Glomerular visceral epithelial cell (primary cell): ENCODE results near the gene NUP54.

ENCODE experiments used
- DNase-seq: peaks from one replicate; pipeline ENCODE4 v3.0.0-alpha.2; 2016; ENCODE audit errors: extremely low spot score

Gene NUP54

GRCh38 chr4:76144546-76144945, 3.7 kb downstream of the NUP54 start:
- DNase-seq: no peak

GRCh38 chr4:76141241-76141640, 7.0 kb downstream of the NUP54 start:
- DNase-seq: no peak

DNA sequence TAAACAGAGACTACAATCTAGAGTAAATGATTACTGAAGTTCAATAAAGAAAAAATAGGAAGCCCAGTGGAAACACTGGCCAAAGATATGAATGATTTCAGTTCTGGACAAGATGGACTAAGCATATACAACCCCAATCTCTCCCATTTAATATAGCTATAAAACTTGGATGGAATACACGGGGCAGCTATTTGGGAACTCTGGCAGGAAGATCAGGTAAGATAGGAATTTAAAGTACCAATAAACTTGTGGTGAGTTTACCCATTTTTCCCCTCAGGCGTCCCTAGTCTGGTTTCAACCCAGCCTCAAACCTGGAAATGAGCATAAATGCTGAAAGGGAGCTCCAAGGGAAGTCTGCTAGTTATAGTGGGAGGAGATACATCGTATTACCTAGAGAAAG, 20.4 kb downstream of the NUP54 start:
- DNase-seq: no peak

- no peak for DNase-seq
Measured at GRCh38 chr4:76125816-76126215, 22.4 kb downstream of the NUP54 start.

- no peak for DNase-seq
Measured at GRCh38 chr4:76120199-76120598, 28.0 kb downstream of the NUP54 start.

GRCh38 chr4:76117536-76117935, 30.7 kb downstream of the NUP54 start:
- DNase-seq: no peak

GRCh38 chr4:76116821-76117220, 31.4 kb downstream of the NUP54 start:
- no peak for DNase-seq

DNA sequence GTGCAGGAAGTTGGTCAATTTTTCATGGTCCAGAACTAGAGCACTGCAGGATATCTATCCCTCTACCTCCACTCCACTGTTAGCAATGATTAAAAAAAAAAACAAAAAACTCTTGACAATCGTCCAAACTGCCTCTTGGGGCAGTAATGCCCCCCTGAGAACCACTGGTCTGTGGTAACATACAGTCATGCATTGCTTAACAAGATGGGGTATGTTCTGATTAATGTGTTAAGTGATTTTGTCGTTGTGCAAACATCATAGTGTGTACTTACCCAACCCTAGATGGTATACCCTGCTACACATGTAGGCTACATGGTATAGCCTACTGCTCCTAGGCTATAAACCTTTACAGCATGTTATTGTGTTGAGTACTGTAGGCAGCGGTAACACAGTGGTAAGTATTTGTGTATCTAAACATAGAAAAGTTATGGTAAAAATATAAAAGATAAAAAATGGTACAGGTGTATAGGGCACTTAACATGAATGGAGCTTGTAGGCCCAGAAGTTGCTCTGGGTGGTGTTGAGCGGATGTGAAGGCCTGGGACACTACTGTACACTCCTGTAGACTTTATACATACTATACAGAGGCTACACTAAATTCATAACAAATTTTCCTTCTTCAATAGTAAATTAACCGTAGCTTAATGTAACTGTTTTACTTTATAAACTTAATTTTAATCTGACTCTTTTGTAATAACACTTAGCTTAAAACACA, 39.6 kb downstream of the NUP54 start:
- DNase-seq: peak; percentile 41

GRCh38 chr4:76106442-76106841, 41.8 kb downstream of the NUP54 start:
- no peak for DNase-seq

DNA sequence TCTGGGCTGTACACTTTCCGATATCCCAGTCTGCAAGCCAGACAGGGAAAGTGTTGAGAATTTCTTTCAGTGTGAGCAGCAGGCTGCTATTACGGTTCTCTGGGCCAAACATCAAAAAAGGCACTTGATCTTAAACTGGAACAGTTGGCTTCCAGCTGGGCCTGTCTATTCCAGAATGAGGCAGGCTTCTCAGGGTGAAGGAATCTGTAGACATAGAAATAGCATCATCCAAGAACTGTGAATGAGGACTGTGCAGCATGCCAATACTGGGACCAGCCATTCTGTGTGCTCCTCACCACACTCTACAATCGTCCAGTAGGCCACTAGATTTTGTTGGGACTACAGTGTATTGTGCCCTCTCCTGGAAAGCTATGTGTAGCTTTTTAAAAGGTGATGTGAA, 42.5 kb downstream of the NUP54 start:
- DNase-seq: no peak

DNA sequence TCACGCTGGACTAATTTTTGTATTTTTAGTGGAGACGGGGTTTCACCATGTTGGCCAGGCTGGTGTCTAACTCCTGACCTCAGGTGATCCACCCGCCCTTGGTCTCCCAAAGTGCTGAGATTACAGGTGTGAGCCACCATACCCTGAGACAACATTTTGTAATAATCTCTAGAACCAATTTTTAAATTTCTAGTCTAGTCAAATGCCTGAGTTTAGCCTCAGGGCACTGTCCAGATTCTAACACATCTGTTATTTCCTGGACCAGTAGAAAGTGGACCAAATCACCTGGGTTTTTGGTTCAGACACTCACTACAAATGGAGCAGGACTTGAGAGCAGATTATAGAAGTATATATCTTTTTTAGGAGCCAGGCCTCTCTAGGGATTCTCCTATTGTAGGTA, 52.1 kb downstream of the NUP54 start:
- DNase-seq: no peak

- no peak for DNase-seq
Measured at GRCh38 chr4:76095568-76095967, 52.6 kb downstream of the NUP54 start.

DNA sequence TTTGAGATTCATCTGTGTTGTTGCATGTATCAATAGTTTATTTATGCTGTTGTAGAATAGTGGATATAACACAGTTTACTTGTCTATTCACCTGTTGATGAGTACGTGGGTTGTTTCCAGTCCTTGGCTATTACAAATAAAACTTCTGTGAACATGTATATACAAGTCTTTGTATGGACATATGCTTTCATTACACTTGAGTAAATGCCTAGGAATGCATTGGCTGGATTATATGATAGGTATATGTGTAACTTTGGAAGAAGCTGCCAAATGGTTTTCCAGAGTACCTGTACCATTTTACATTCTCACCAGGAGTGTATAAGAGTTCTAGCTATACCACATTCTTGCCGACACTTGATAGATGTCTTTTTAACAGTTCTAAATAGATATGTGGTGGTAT, 57.1 kb downstream of the NUP54 start:
- DNase-seq: no peak

GRCh38 chr4:76090241-76090691, 57.9 kb downstream of the NUP54 start:
- DNase-seq: no peak

GRCh38 chr4:76088719-76089118, 59.5 kb downstream of the NUP54 start:
- no peak for DNase-seq

DNA sequence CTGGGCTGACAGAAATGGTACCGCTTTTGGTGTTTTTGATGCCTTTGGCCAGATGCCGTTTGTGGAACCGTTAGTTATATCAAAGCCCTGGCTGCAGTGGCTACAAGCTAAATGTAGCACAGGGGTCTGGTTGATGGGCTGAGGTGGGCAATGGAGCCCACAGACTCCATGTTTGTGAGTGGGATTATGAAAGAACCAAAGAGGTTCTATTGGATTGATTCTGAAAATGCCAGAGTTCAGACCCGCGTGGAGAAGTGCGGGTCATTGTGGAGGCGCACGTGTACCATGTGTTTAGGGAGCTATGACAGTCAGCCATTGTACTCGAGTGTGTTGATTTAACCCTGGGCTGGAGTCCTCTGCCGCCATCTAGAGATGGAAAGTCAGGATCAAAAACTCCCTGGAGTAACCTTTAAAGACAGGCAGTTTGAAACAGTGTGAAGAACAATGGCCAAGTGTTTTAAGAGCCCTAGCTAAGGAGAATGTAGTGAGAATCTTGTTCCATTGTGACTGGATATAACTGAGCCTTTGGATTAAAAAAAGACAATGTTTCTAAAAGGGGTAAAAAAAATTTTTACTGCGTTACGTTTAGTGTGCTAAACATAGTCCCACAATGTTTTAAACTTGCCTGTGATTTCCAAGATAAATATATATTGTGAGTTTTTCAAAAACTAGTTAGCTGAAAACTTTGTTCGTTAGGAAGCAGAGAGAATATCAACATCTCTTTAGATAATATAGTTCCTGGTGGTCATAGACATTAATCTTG, 61.0 kb downstream of the NUP54 start:
- DNase-seq: peak; percentile 54

DNA sequence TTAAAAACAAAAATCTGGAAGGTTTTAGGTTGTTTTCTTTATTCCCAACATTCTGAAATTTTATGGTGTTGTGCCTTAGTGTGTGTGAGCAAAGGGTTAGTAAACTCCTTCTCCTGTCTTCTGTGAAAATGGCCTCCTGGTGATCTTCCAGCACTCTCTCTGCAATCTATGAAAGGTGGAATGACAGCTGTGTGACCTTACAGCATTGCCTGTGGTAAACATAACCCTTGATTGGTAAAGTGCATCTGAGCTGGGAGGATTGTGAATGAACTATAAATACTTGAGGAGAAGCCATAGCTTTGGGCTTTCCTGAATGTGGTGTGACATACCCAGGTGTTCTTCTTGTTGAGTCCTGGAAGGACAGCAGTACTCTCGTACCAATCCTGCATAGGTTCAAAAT, 63.7 kb downstream of the NUP54 start:
- DNase-seq: no peak

- no peak for DNase-seq
Measured at GRCh38 chr4:76083386-76083988, 64.7 kb downstream of the NUP54 start.

DNA sequence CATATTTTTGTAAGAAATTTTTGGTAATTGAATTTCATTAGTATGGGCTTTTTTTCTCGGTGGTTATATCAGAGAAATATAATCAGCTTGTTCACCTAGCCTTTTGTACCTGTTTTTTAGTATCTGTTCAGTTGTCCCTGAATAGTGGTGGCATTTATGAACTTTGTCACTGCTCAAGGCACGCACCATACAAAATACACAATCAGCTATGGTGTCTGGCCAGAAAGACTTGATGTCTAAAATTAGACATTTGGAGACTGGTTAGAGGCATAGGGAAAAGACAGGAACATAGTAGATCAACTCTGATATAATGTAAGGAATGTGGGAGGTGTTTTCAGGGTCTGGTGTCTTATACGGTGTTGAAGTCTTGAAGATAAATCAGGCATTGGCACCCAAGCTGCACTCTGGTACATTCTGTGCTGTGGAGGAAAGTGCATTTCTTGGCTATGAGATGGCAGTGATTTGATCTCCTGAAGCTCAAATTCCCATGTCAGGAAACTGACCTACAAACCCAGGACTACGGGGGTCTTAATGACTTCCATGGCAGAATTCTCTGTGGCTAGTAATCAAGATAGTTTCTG, 70.1 kb downstream of the NUP54 start:
- DNase-seq: no peak

DNA sequence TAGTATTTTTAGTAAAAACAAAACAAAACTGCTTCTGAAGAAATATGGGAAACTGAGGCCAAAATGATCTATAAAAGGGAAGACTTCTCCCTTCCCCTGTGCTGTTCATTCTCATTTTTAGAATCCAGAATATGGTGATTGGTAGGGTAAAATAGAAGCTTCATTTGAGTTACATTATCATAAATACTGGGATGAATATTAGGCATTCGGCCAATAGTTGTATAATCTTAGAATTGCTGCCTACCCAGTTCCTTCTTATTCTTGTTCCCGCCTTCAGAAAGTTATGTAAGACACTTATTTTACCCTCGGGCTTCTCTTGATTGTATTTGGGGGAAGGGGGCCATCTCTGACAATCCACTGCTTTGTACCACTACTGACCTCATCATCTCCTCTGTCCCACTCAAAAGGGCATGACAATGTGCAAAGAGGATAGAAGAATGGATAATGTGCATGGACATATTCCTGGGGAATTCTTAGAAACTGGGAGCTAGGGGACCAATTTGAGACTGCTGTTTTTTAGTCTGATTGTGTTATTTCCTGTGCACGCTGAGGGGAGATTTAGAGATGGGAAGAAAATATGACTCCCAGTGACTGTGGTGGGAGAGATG, 73.1 kb downstream of the NUP54 start:
- DNase-seq: no peak

DNA sequence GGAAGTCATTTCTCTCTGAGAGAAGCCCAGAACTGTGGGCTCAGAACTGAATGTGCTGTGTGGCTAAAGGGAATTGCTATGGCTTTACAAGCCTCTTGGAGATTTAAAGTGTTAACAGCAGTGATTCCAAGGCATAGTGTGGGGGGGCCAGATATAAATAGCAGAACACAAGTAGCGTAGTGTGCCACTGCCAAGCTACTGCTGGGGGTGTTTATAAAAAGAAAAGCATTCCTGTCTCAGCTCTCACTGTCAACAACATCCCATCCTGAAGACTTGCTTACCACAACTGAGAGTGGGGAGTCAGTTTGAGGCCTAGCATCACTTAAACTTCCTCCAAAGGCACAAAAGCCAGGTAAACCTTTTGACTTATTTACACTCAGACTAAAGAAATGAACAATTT, 73.7 kb downstream of the NUP54 start, which contains the start of gene ART3:
Gene ART3, plus strand, starts transcription at position 242 of the 400 bp plus-strand sequence. CDS start 1,181 bp downstream, outside the sequence.
- no peak for DNase-seq

DNA sequence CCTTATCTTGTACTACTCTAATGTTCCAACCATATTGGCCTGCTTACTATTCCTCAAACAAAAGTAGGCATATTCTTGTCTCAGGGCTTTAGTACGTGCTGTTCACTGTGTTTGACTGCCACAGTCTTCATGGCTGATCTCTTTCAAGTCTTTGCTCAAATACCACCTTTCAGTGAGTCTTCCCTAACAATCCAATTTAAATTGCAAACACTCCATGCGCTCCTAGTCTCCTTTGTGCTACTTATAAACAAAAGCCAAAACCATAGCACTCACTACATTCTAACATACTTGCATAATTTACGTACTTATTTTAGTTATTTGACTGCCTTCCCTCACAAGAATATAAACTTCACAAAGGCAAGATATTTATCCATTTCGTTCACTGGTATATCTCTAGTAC, 75.4 kb downstream of the NUP54 start:
- DNase-seq: no peak
